ENCODE data around the gene EXD3.

The EXD3 gene

DNA sequence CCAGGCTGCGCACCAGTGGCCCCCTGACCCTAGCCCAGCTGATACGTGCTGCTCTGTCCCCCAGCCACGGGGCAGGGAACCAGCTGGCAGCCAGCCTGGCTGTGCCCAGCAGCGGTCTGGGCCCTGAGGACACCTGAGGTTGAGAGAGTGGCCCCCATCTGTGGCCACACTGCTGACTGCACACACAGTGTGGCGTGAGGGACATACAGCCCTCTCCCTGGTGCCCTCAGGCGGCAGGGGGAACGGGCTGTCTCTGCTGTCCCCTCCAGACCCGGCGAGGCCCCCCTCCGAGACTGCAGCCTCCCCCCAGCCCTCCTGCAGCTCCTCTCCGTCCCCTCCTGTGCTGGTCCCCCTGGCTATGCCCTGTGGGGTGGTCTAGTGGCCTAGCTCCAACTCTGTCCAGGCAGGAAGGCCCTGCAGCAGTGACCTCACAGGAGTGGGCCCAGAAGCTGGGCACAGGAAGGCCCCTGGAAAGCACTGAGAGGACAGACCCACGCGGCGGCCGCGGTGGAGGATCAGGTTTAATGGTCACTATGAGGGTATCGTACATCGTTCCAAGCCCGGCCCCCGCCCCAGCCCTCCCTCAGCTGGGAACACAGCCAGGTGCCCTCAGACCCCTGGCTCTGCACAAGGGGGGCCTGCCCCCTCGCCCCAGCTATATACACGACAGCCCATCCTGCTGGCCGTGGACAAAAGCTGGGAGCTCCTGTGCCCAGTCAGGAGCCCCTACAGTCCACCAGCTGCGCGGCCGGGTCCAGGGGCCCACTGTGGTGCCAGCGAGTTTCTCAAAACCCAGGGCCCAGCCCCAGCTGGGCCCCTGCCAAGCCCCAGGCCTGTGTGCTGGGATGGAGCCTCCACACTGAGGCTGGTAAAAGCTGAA lies 25.0 kb upstream of the EXD3 start:
- DNase-seq (ENCODE audit: low spot score) = no peak

DNA sequence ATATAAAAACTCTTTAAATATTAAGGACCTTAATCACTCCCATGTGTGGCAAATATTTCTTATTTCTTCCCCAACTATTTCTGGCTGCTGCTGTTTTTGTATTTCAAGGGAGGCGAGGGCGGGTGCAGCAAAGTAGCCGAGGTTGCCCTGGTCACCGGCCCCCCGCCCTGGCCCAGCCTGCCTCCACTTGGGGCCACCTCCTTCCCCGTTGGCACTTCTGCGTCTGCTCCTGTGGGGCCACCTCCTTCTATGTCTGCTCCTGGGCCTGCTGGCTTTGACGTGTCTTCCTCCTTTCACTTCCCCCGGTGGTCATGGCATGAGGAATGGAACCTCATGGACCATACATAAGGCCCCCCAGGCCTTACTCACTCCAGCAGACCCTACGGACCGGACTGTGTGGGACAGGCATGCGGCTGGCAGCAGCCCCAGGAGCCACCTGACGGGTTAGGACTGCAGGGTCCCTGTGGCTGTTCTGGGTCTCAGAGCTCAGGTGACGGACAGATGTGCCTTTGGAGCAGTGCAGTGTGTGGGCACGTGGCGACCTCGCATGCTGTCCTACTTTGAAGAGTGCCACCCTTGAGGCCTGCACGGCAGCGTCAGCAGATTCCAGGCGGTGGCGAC lies 24.0 kb upstream of the EXD3 start:
- DNase-seq (ENCODE audit: low spot score) = no peak

DNA sequence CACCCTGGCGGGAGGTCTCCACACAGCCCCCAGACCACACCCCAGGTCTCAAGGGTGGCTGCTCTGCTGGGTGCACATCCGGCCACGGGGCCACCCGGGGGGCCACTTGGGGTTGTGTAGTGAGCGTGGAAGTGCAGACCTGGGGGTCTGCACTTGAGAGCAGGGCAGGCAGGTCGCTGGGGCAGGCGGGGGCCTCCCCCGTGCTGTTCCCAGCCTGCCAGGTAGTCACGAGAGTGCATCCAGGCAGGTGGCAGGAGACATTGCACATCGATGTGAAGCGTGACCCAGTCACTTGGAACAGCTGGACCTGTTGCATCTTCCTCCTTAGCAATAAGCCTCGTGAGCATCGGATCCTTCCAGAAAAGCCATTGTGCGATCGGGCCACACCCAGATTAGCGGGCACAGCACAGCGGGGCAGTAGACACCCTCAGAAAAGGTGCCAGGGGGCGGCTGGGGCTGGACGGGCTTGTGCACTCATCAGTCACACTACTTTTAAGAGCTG lies 23.0 kb upstream of the EXD3 start:
- DNase-seq (ENCODE audit: low spot score) = no peak

DNA sequence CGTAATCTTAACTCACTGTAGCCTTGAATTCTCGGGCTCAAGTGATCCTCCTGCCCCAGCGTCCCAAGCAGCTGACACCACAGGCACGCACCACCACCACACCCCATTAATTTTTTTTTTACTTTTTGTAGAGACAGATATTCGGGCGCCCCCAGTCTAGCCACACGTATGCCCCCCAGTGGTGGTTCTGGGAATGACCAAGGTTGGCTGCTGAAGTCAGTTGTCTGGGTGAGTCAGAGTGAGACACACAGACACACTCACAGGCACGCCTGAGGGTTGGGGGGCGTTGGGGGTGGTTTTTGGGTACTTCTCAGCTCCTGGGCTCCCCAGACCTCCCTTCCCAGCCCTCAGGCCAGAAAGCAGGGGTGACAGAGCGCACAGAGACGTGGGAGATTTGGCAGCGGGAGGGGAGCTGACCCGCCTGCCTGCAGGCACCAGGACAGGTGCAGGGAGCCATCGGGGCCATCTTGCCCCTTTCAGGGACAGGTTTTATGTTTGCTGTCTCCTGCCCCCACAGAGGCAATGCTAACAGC lies 22.4 kb upstream of the EXD3 start:
- peak; percentile 88 for DNase-seq (ENCODE audit: low spot score)

- no peak for DNase-seq (ENCODE audit: low spot score)
These were observed 21.3 kb upstream of the EXD3 start for GRCh38 chr9:137444106-137444790.

DNA sequence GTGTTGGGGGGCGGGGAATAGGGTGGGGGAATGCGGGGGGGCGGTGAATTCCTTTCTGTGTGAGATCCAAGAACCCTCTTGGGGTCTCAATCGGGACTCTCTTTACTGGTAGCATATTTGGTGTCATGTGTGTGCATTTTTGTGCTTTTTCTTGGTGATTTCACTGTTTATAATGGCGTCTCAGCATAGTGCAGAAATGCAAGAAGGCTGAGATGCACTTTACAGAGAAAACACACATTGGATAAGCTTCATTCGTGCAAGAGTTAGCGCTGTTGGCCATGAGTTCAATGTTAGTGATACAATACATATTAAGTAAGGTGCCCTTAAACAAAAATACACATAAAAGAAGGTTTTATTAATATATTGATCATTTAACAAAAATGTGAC lies 19.0 kb upstream of the EXD3 start:
- no peak for DNase-seq (ENCODE audit: low spot score)

- DNase-seq (ENCODE audit: low spot score) = peak; percentile 72
These were observed 18.4 kb upstream of the EXD3 start, which contains the start of gene ENTPD8 for GRCh38 chr9:137441289-137441934. Gene ENTPD8, minus strand, starts transcription at chr9:137441357. Its CDS starts 3,072 bp downstream, at chr9:137438285.

GRCh38 chr9:137439158-137439714 lies 16.3 kb upstream of the EXD3 start:
- no peak for DNase-seq (ENCODE audit: low spot score)

DNA sequence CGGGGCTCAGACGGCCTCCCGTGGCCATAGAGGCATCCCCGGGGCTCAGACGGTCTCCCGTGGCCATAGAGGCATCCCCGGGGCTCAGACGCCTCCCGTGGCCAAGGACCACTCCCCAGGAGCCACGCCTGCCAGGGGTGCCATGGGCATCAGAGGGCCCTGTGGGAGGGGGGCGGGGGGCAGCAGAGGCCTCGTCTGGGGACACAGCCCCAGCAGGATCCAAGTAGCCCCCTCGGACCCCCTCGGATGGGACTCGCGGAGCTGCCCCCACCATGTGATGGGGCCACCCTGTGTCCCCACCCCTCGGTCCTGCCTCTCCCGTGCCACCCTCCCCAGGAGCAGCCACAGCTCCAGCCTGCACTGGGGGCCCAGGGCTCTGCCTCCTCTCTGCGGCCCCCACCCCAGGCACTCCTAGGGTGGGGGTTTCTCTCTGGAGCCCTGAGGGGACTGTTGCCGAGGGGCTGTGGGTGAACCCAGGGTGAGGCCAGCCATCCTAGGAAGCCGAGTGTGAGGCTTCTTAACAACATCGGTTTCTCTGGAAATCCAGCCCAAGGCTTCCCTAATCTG lies 15.7 kb upstream of the EXD3 start:
- no peak for DNase-seq (ENCODE audit: low spot score)

- DNase-seq (ENCODE audit: low spot score) = no peak
These were observed 15.0 kb upstream of the EXD3 start for GRCh38 chr9:137437691-137438590.

DNA sequence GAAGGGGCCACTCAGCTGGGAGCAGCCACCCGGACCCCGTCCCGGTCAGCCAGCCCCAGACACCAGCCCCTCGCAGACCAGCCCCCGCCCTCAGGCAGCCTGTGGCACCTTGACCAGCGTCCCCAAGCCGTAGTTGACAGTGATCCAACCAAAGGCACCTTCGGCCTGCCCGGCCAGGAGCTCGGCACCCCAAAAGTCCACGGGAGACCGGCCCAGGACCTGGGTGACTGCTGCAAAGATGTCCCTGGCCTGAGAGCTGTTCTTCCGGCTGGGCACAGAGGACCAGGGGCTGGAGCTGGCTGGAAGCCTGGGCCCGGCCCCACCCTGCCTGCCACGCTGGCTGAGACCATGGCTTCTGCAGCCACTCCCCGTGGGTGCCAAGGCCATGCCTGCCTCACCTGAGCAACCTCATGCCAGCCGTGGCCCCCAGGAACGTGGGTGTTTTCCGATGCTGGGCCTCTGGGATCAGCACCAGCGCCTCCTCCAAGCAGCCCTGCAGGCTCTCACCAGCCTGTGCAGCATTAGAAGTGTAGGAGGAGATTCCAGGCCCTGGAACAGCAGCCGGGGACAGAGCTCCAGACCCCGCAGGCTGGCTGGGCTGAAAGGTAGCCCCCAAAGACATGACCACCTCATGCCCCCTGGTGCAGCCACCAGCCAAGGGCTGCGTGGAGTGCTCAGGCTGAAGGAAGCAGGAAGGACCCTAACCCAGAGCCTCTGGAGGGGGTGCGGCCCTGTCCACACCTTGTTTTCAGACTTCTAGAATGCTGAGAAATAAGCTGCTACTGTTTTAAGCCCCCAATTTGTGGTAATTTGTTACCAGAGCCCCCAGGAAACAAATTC lies 14.0 kb upstream of the EXD3 start:
- DNase-seq (ENCODE audit: low spot score) = no peak

DNA sequence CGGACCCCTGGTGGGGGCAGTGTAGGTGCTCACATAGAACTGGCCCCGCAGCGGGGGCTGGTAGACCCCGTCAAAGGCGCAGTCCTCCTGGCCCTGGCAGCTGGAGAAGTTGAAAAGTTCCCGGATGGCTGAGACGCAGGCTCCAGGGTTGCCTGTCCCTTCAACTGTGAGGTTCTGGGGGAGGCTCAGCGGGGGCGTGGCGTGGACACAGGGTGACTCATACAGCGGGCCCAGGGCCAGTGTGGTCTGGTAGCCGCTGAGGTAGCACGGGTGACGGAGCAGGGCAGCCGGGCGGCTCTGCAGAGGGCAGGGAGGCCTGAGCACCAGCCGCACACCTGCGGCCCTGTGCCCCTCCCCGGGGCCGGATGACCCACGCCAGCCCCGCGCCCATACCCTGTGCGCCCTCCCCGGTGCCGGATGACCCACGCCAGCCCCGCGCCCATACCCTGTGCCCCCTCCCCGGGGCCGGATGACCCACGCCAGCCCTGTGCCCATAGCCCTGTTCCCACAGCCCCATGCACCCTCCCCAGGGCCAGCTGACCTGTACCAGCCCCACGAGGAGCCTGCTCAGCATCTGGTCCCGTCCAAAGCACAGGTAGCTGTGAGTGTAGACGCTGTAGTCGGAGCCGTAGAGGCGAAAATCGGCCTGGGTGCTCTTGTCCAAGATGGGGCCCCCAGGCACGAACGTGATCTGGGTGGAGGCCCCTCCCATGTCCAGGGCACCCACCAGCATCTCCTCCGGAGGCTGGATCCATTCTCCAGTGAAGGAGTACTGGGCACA lies 13.2 kb upstream of the EXD3 start:
- DNase-seq (ENCODE audit: low spot score) = no peak

DNA sequence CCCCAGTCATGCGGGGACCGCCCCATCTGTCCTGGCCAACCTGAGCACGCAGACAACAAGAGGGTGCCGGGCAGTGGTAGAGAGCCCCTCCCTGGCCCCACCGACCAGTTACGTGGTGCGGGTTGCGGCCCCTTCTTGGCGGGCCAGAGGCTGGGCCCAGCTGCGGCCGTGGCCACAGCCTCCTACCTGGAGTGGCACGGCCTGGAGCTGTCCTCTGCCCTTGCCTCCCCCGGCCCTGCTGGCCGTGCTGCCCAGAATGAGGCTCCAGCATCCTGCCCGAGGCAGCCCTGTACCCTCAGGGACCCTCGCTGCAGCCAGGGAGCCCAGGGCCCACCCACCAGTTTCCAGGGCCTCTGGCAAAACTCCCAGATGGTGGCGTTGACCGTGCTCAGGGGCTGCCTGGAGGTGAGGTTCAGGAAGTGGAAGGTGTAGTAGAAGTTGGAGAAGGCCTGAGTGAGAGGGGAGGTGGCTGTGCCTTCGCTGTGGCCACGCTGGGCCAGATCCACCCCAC lies 12.5 kb upstream of the EXD3 start:
- DNase-seq (ENCODE audit: low spot score) = no peak

DNA sequence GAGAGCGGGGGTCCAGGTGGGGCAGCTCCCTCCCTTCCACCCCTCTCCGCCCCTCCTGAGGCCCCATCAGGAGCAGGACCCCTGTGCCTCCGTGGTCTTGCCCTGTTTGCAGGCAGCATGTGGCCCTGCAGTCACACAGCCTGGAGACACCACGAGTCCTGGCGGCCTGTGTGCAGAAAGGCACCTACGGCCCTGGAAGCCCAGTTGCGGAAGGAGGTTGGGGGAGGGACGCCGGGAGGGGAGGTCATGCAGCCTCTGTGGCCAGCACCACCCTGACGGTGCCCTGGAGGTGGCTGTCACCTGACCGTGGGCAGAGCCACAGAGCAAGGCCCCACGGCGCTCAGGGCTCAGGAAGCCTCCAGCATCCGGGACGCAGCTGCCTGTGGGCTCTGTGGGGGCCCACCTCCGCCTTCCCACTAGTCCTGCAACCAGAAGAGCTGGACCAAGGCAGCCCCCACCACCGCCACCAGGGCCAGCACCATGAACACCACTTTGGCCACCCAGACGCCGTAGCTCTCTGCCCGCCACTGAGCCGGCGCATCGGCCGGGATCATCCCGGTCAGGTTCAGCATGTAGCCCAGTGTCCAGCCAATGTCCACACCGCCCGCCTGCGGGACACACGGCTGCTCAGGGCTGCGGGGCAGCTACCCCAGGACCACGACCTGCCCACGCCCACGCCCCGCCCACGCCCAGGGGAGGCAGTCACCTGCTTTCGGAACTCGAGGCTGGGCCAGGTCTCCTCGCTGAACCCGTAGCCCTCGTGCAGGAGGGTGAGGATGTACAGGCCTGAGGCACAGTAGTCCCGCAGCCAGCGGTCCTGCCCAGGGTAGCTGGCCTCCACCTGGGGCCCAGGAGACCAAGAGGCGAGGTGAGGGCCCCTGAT lies 11.8 kb upstream of the EXD3 start:
- no peak for DNase-seq (ENCODE audit: low spot score)

GRCh38 chr9:137433916-137434431 lies 11.0 kb upstream of the EXD3 start:
- DNase-seq (ENCODE audit: low spot score) = no peak

DNA sequence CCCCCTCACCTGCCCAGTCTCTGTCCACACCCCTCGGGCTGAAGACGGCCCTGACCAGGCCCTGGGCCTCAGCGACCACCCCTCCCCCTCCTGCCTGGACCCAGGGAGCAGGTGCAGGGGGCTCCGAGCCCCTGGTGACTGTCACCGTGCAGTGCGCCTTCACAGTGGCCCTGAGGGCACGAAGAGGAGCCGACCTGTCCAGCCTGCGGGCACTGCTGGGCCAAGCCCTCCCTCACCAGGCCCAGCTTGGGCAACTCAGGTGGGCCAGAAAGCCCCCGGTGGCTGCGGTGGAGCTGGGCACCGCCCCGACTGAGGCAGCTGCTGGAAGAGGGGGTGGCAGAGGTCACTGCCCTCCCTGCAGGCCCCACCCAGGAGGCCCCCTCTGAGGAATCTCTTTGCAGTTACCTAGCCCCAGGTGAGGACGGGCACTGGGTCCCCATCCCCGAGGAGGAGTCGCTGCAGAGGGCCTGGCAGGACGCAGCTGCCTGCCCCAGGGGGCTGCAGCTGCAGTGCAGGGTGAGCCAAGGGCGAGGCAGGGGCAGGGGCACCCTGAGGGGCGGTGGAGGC lies 10.5 kb upstream of the EXD3 start:
- no peak for DNase-seq (ENCODE audit: low spot score)
